HG03521 (cell line): ENCODE data around the gene DOCK9.

Experiments used
- ATAC-seq: cut with Tn5 transposase; IDR thresholded peaks from one replicate; pipeline ENCODE4 v1.9.1; 2021; ENCODE audit warnings: mild to moderate bottlenecking, moderate library complexity; ENCODE audit not compliant: unreplicated experiment

Gene DOCK9

GRCh38 chr13:98947925-98948324 is 29.9 kb downstream of the DOCK9 start:
- no peak for ATAC-seq

- no peak for ATAC-seq
These were observed 31.8 kb downstream of the DOCK9 start for GRCh38 chr13:98945863-98946605.

- no peak for ATAC-seq
These were observed 33.5 kb downstream of the DOCK9 start for GRCh38 chr13:98944336-98944735.

GRCh38 chr13:98942997-98943396 is 34.9 kb downstream of the DOCK9 start:
- ATAC-seq: no peak

GRCh38 chr13:98942485-98942884 is 35.4 kb downstream of the DOCK9 start:
- ATAC-seq: no peak

- ATAC-seq: no peak
These were observed 36.3 kb downstream of the DOCK9 start for GRCh38 chr13:98941536-98941935.

GRCh38 chr13:98941126-98941525 is 36.7 kb downstream of the DOCK9 start:
- ATAC-seq: no peak

GRCh38 chr13:98940325-98941001 is 37.4 kb downstream of the DOCK9 start:
- ATAC-seq: no peak

GRCh38 chr13:98939660-98940191 is 38.1 kb downstream of the DOCK9 start:
- no peak for ATAC-seq

GRCh38 chr13:98938801-98939200 is 39.1 kb downstream of the DOCK9 start:
- no peak for ATAC-seq

GRCh38 chr13:98937911-98938381 is 39.9 kb downstream of the DOCK9 start:
- ATAC-seq: no peak

GRCh38 chr13:98934243-98934642 is 43.6 kb downstream of the DOCK9 start:
- no peak for ATAC-seq

GRCh38 chr13:98930151-98930591 is 47.7 kb downstream of the DOCK9 start:
- ATAC-seq: no peak

GRCh38 chr13:98927951-98928927 is 49.6 kb downstream of the DOCK9 start:
- no peak for ATAC-seq

GRCh38 chr13:98925949-98926348 is 51.9 kb downstream of the DOCK9 start:
- ATAC-seq: no peak

- ATAC-seq: no peak
These were observed 54.0 kb downstream of the DOCK9 start for GRCh38 chr13:98923641-98924397.

GRCh38 chr13:98922306-98922705 is 55.6 kb downstream of the DOCK9 start:
- ATAC-seq: no peak

GRCh38 chr13:98921786-98922185 is 56.1 kb downstream of the DOCK9 start:
- ATAC-seq: no peak

GRCh38 chr13:98921015-98921580 is 56.8 kb downstream of the DOCK9 start:
- no peak for ATAC-seq

- ATAC-seq: no peak
These were observed 58.3 kb downstream of the DOCK9 start for GRCh38 chr13:98919566-98919965.
